CMK (cell line): Measurements from ENCODE around the gene RBM26.

ENCODE experiments used
- DNase-seq: peaks from one replicate; pipeline ENCODE4 v3.0.0-alpha.2; 2010; ENCODE audit warnings: low read depth

The RBM26 gene

GRCh38 chr13:79405831-79406596 lies at the start of gene RBM26:
RBM26 (minus strand) TSS chr13:79406255; CDS start chr13:79405774, 481 bp downstream.
- peak; percentile 96 for DNase-seq

GRCh38 chr13:79455331-79455730 lies 49.3 kb upstream of the RBM26 start:
- no peak for DNase-seq

GRCh38 chr13:79452239-79452913 lies 46.3 kb upstream of the RBM26 start:
- DNase-seq, result no peak

GRCh38 chr13:79451500-79451962 lies 45.5 kb upstream of the RBM26 start:
- DNase-seq, result no peak

- DNase-seq, result no peak
Observed at GRCh38 chr13:79450110-79450509, 44.1 kb upstream of the RBM26 start.

GRCh38 chr13:79448413-79448812 lies 42.4 kb upstream of the RBM26 start:
- DNase-seq, result no peak

GRCh38 chr13:79447741-79448140 lies 41.7 kb upstream of the RBM26 start:
- DNase-seq, result no peak

- DNase-seq, result no peak
Observed at GRCh38 chr13:79447141-79447540, 41.1 kb upstream of the RBM26 start.

GRCh38 chr13:79445968-79446645 lies 40.1 kb upstream of the RBM26 start:
- DNase-seq, result no peak

GRCh38 chr13:79442706-79443105 lies 36.7 kb upstream of the RBM26 start:
- DNase-seq, result no peak

GRCh38 chr13:79442221-79442620 lies 36.2 kb upstream of the RBM26 start:
- no peak for DNase-seq

GRCh38 chr13:79440958-79441528 lies 35.0 kb upstream of the RBM26 start:
- DNase-seq, result no peak

GRCh38 chr13:79439275-79439674 lies 33.2 kb upstream of the RBM26 start:
- DNase-seq, result no peak

- no peak for DNase-seq
Observed at GRCh38 chr13:79435561-79435990, 29.5 kb upstream of the RBM26 start.

- DNase-seq, result no peak
Observed at GRCh38 chr13:79434556-79434955, 28.5 kb upstream of the RBM26 start.

- no peak for DNase-seq
Observed at GRCh38 chr13:79432992-79433391, 26.9 kb upstream of the RBM26 start.

- no peak for DNase-seq
Observed at GRCh38 chr13:79432086-79432485, 26.0 kb upstream of the RBM26 start.

- DNase-seq, result no peak
Observed at GRCh38 chr13:79429309-79429708, 23.3 kb upstream of the RBM26 start.

- no peak for DNase-seq
Observed at GRCh38 chr13:79427883-79428282, 21.8 kb upstream of the RBM26 start.

GRCh38 chr13:79427265-79427664 lies 21.2 kb upstream of the RBM26 start:
- no peak for DNase-seq

- no peak for DNase-seq
Observed at GRCh38 chr13:79423801-79424642, 18.0 kb upstream of the RBM26 start.

- DNase-seq, result no peak
Observed at GRCh38 chr13:79423340-79423739, 17.3 kb upstream of the RBM26 start.
